Measurements from ENCODE around the gene HOXD11. TPM values are rescaled to one million over a fixed set of nuclear protein-coding genes. Genes with fewer than 3 reads are reported as not detected.

Gene HOXD11
- polyA plus RNA-seq, 1 experiment: not detected

DNA sequence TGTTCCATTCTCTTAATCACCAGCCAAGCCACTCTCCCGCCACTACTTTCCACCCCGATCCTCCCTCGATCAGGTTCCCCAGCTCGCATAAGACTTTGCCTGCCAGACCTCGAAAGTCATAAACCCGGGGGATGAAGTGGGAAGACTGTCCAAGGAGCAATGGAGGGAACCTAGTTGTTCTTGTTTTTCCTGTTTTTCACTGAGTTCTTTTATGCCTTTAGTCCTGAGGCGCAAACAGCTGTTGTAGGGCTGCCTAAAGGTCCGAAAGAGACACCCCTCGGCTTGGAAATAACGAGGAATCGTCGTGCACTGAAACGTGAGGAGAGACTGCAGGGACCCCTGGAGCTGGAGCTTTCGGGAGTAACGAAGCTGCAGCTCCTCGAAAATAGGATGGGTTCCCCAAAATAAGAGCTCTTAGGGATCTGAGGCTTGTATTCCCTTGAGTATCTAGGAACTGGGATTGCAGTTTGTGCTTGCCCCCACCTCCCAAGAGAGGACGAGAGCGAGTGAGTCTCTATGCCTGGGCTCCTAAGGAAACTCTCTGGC, 9.2 kb upstream of the HOXD11 start:
- TF ChIP-seq, protein P1, sequence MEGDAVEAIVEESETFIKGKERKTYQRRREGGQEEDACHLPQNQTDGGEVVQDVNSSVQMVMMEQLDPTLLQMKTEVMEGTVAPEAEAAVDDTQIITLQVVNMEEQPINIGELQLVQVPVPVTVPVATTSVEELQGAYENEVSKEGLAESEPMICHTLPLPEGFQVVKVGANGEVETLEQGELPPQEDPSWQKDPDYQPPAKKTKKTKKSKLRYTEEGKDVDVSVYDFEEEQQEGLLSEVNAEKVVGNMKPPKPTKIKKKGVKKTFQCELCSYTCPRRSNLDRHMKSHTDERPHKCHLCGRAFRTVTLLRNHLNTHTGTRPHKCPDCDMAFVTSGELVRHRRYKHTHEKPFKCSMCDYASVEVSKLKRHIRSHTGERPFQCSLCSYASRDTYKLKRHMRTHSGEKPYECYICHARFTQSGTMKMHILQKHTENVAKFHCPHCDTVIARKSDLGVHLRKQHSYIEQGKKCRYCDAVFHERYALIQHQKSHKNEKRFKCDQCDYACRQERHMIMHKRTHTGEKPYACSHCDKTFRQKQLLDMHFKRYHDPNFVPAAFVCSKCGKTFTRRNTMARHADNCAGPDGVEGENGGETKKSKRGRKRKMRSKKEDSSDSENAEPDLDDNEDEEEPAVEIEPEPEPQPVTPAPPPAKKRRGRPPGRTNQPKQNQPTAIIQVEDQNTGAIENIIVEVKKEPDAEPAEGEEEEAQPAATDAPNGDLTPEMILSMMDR (IDR thresholded peaks at IDR 0.05; ENCODE audit: low read depth, low read length): no peak
- CTCF ChIA-PET: interaction anchor here (0.6 to 6.3 kb wide), 22 partner anchors 10 to 1401 kb away, joined by 3 to 135 read pairs (median 4); no protein-coding TSS in a partner anchor
- Histone ChIP-seq H3K4me3 (ENCODE audit: low read depth, low read length) (no peak overlapping the region), H3K27ac (ENCODE audit: low read depth, low read length) (no peak overlapping the region), H3K9me3 (ENCODE audit: control insufficient read depth, insufficient read depth, low read length) (peaks cover 18% of the 10 kb centered on the region; the same call in 1 of the 2 replicates), H3K27me3 (ENCODE audit: control insufficient read depth, insufficient read depth, low read length) (peaks cover 97% of the 10 kb centered on the region)
- POLR2A ChIA-PET: no interaction called here
- DNase-seq (ENCODE audit: low read depth, low spot score): no peak

DNA sequence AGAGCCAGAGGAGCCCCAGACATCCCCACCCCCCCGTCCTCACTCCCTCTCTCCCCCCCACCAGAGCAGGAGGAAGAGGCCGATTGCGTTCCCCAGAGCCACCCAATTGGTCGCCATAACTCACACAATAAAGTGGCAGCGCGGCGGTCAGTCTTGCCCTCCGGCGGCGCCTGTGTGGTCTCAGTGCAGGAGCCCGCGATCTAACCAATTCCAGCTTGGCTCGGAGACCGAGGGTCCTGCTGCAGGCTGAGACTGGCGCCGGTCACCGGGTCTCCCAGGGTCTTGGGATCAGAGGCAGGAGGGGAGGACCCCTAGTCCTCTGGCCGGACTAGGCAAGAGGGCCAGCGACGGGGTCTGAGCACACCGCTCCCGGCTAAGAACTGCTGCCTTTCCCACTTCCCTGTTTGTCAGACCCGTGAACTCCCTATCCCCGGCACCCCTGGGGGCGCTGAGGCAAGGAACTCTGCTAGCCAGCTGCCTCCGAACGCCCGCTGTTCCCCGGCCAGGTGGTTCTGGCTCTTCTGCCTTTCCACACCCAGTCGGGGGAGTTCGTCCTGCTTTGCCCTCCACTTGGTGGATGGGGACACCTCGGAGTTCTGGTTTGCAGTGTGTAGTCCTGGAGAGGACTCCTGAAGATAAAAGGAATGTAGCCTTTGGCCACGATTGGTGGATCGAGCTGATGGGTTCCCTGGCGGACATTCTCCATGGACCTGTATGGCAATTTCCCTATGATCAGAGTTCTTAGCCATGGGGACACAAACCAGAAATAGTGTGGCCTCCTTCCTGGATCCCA, 8.5 kb upstream of the HOXD11 start:
- H3K27me3 ChIP-seq (ENCODE audit: control insufficient read depth, insufficient read depth, low read length): peaks cover 96% of the 10 kb centered on the region
- DNase-seq (ENCODE audit: low read depth, low spot score): no peak
- no peak overlapping the region for H3K4me3 ChIP-seq (ENCODE audit: low read depth, low read length)
- ChIA-PET POLR2A (no interaction called here), CTCF (interaction anchor here (1.1 to 6.3 kb wide), 12 partner anchors 13 to 1398 kb away, joined by 3 to 135 read pairs (median 8); no protein-coding TSS in a partner anchor)
- H3K9me3 ChIP-seq (ENCODE audit: control insufficient read depth, insufficient read depth, low read length): peaks cover 12% of the 10 kb centered on the region; the same call in 1 of the 2 replicates
- H3K27ac ChIP-seq (ENCODE audit: low read depth, low read length): no peak overlapping the region
- TF ChIP-seq, protein P1 (IDR thresholded peaks at IDR 0.05; ENCODE audit: low read depth, low read length): no peak

DNA sequence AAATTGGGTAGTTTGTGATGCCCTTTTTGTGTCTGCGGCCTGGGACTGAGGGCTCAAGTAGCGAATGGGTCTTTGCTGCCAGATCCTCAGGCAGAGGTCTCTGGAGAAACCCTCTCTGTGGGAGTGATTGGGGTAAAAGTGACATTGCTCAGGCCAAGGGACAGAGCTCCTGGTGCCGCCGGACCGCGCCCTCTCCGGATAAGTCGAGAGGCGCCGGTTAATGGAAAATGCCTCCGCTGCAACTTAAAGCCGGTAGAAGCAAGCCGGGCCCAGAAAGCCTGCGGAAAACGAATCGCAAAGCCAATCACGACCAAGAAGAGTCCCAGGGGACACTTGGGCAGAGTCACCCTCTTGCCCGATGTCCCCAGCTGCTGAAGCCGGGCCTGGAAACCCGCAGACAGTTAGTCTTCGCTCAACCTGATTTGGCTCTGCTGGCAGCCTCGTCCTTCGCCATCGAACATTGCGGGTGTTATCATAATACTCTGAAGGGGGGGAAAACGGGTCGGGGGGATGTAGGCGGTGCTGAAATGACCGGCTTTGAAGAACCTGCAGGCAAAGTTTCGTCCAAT, 7.8 kb upstream of the HOXD11 start:
- POLR2A ChIA-PET: no interaction called here
- Histone ChIP-seq H3K27me3 (ENCODE audit: control insufficient read depth, insufficient read depth, low read length) (peaks cover 96% of the 10 kb centered on the region), H3K9me3 (ENCODE audit: control insufficient read depth, insufficient read depth, low read length) (peaks cover 11% of the 10 kb centered on the region; the same call in 1 of the 2 replicates), H3K4me3 (ENCODE audit: low read depth, low read length) (no peak overlapping the region), H3K27ac (ENCODE audit: low read depth, low read length) (no peak overlapping the region)
- no peak for DNase-seq (ENCODE audit: low read depth, low spot score)
- CTCF ChIA-PET: interaction anchor here (0.6 to 6.3 kb wide), 2 partner anchors 410 to 722 kb away, joined by 3 to 135 read pairs; no protein-coding TSS in a partner anchor
- TF ChIP-seq, protein P1 (IDR thresholded peaks at IDR 0.05; ENCODE audit: low read depth, low read length): no peak

DNA sequence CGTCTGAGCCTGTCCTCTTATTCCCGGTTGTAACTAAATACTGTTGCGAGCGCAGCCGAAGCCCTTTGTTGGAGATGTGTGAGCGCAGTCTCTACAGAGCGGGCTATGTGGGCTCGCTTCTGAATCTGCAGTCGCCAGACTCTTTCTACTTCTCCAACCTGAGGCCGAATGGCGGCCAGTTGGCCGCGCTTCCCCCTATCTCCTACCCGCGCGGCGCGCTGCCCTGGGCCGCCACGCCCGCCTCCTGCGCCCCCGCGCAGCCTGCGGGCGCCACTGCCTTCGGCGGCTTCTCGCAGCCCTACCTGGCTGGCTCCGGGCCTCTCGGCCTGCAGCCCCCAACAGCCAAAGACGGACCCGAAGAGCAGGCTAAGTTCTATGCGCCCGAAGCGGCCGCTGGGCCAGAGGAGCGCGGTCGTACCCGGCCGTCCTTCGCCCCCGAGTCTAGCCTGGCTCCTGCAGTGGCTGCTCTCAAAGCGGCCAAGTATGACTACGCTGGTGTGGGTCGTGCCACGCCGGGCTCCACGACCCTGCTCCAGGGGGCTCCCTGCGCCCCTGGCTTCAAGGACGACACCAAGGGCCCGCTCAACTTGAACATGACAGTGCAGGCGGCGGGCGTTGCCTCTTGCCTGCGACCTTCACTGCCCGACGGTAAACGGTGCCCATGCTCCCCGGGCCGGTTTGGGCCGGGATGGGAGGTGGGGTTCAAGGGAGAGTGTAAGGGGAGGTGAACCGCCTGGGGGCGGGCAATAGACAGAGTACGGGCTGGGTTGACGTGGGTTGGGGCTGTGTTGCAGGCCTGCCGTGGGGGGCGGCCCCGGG, 7.1 kb upstream of the HOXD11 start, which contains the start of gene HOXD12:
TSS of gene HOXD12 (plus strand) at position 68 of the 819 bp plus-strand sequence. CDS start at position 75, 7 bp downstream.
- no peak within 1 kb of the TSS for H3K4me3 ChIP-seq (ENCODE audit: low read depth, low read length)
- H3K27me3 ChIP-seq (ENCODE audit: control insufficient read depth, insufficient read depth, low read length): peaks cover 96% of the 10 kb centered on the region
- ChIA-PET CTCF (interaction anchor here (0.6 kb wide), 1 partner anchor 723 kb away, joined by 3 read pairs; no protein-coding TSS in a partner anchor), POLR2A (no interaction called here)
- H3K27ac ChIP-seq (ENCODE audit: low read depth, low read length): no peak within 1 kb of the TSS
- no peak for DNase-seq (ENCODE audit: low read depth, low spot score)
- TF ChIP-seq, protein P1 (IDR thresholded peaks at IDR 0.05; ENCODE audit: low read depth, low read length): no peak
- H3K9me3 ChIP-seq (ENCODE audit: control insufficient read depth, insufficient read depth, low read length): peaks cover 11% of the 10 kb centered on the region; the same call in 1 of the 2 replicates

Measured in AG04450 (cell line).